NT2/D1 (cell line): ENCODE data around the gene SCUBE2.

Experiments
- SUZ12 ChIP-seq: IDR thresholded peaks from 2 replicates; pipeline ENCODE4 v1.6.1; 2011; ENCODE audit not compliant: insufficient read length, insufficient read depth; ENCODE audit errors: extremely low read depth
- YY1 ChIP-seq: IDR thresholded peaks from 2 replicates; pipeline ENCODE4 v1.6.1; 2011; ENCODE audit not compliant: insufficient read length, insufficient read depth

DNA sequence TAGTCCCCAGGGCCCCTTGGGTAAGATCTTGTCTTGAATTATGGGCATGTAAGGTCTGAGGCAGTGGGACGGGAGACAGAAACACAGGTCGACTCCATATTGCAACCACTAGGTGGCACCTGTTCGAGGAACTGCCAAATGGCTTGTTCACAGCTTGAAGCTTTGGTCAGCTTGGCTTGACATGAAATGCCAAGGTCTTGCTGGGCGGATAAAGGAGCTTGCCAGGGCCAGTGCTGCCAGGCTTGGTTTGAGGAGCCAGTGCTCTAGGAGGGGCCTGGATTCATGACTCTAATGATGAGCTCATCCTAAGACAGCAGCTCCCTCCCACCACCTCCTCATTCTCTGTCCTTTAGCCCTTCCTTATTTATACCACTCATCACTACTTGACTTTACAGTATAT, 75.7 kb downstream of the SCUBE2 start:
- TF ChIP-seq YY1 (no peak), SUZ12 (no peak)
